HG03103 (cell line): Measurements from ENCODE around the gene TMEM14C.
"Not testable (repeated sequence)": the region's sequence is repeated elsewhere in the genome, so short reads cannot be mapped to it uniquely, and the experiment has no call there.

Experiments used
- ATAC-seq: cut with Tn5 transposase; IDR thresholded peaks from one replicate; pipeline ENCODE4 v1.9.1; 2021; ENCODE audit warnings: low read depth; ENCODE audit not compliant: unreplicated experiment

Gene TMEM14C

DNA sequence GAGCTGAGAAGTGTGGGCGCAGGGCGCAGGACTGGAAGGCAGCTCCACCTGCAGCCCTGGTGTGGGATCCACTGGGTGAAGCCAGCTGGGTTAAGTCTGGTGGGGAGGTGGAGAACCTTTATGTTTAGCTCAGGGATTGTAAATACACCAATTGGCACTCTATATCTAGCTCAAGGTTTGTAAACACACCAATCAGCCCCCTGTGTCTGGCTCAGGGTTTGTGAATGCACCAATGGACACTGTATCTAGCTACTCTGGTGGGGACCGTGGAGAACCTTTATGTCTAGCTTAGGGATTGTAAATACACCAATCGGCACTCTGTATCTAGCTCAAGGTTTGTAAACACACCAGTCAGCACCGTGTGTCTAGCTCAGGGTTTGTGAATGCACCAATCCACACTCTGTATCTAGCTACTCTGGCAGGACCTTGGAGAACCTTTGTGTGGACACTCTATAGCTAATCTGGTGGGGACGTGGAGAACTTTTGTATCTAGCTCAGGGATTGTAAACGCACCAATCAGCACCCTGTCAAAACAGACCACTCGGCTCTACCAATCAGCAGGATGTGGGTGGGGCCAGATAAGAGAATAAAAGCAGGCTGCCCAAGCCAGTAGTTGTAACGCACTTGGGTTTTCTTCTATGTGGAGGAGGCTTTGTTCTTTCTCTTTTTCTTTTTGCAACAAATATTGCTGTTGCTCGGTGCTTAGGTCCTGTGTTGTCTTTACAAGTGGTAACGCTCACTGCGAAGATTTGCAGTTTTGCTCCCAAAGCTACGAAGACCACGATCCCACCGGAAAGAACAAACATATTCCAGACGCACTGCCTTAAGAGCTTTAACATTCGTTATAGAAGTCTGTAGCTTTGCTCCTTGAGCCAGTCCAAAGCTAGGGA is 1.7 kb upstream of the TMEM14C start:
- ATAC-seq = not testable (repeated sequence)

DNA sequence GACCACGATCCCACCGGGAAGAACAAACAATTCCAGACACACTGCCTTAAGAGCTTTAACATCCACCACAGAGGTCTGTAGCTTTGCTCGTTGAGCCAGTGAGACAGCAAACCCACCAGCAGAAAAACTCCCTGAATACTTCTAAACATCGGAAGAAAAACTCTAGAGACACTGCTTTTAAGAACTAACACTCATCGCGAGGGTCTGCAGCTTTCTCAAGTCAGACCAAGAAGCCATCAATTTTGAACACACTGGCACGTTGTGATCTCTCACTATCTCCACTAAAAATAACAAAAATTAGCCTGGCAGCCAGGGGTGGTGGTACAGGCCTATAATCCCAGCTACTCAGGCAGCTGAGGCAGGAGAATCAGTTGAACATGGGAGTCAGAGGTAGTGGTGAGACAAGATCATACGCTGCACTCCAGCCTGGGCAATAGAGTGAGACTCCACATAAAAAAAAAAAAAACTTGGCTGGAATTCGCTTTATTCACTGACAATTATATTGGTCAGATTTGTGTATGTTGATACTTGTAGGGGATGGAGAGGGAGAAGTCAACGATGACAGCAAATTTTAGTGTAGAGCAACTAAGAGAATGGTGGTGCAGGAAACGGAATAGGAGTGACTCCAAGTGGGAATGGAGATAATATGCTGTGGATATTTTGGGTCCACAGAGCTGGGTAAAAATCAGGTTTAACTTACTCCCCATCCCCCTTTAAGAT is 860 bp upstream of the TMEM14C start:
- no peak for ATAC-seq

DNA sequence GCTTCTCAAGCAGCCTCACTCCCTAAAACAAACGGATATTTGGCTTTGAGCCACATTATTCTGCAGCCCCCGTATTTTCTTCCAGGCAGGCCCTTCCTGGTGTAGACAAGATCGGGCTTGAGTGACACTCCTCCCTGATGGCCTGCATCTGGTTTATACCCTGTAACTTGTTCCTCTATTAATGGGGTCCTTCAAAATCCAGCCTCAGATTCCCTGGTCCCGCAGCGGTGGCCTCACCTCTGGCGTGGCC is 375 bp upstream of the TMEM14C start:
- no peak for ATAC-seq

DNA sequence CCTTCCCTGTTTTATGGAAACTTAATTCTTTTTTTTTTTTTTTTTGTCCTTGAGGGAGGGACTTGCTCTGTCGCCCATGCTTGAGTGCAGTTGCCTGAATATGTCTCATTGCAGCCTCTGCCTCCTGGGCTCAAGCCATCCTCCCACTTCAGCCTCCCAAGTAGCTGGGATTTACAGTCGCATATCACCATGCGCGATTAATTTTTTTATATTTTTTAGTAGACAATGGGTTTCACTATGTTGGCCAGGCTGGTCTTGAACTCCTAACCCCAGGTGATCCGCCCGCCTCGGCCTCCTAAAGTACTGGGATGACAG is 654 bp downstream of the TMEM14C start:
- no peak for ATAC-seq

DNA sequence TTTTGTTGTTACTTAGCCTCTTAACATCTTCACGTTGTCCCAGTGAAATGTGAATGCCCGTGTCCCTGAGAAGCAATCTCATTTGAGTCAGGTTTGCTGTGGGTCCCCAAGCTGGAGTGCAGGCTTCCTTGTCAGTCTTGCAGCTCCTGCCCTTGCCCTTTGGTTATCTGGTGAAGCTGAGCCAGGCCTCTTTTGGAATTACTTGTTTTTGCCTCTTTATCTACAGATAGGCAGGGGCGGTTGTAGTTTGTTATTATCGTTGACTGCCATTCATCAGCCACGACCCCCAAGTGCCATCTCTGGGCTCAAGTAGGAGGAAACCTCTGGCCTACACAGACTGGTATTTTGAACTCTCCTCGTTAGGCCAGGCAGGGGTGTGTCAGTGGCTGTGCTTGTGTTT is 2.2 kb downstream of the TMEM14C start:
- ATAC-seq = no peak

DNA sequence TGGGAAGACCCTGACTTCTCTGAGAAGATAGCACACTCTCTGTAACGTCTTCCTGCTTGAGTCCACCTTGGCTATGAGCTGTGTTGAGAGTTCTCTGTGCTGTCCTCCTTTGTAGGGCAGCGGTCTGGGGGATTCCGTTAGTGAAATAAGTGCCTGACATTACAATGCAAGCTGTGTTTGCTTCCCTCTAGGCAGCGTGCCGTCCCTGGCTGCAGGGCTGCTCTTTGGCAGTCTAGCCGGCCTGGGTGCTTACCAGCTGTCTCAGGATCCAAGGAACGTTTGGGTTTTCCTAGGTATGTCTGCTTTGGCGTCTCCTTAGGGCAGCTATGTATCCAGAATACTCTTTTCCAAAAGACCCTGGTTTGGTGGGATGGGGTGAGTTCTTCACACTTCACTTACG is 2.8 kb downstream of the TMEM14C start:
- no peak for ATAC-seq

DNA sequence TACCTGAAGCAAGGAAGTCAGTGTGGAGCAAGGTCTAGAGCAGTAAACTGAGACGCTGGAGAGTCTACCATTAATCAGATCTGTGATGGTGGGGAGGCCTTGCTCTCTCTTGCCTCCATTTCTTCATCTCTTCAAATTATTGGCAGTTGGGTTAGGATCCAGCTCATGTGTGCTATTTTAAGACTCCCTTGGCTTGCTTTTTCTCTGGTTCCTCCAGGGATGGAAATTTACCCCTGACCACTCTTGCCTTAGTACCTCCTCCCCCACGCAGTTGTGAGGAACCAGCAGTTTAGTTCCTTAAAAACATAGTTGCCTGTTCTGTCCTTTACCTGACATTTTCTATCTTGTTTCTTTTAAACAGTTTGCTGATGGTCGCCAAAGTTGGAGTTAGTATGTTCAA is 7.4 kb downstream of the TMEM14C start:
- ATAC-seq = no peak

DNA sequence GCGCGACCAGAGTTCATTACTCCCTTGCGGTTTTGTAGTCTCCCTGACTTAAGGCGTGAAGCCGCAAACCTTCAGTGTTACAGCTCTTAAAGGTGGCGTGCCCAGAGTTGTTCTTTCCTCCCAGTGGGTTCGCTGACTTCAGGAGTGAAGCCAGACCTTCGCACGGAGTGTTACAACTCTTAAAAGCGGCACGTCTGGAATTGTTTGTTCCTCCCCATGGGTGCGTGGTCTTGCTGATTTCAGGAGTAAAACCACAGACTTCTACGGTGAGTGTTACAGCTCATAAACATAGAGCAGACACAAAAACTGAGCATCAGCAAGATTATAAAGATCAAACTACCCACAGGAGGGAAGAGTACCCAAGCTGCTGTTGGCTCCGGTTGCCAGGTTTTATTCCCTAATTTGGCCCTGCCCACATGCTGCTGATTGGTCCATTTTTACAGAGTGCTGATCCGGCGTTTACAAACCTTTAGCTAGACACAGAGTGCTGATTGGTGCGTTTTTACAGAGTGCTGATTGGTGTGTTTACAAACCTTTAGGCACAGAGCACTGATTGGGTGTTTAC is 10.4 kb downstream of the TMEM14C start:
- ATAC-seq = no peak

DNA sequence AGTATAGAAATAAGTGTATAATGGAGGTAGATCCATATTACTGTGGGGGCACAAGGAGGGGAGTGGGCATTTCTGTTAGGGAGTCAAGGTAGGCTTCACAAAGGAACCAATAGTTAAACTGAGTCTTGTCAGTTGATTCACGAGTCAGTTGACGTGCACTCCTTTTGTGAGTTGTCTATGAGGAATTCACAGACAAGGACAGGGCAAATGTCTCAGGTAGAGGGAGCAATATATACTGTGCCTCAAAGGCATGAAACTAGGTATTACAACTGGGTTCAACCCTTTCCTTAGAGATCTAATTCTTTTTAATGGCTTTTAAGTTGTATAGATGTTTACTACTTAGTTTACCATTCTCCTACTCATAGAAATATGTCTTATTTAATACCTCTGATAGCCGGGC is 11.0 kb downstream of the TMEM14C start:
- no peak for ATAC-seq

DNA sequence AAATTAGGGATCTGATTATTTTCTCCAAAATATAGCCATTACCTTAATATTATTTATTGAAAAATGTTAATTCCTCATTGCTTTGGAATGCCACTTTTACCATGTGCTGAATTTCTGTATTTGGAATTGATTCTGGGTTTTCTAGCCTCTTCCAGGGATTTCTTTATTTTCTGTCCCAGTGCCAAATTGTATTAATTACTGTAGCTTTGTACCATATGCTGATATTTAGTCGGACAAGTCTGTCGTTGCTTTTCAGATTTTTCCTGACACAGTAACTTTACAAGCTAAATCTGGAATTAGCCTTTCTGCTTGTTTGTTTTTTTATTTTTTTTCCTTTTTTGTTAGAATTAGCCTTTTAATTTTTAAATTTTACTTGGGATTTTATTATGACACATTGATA is 13.9 kb downstream of the TMEM14C start:
- ATAC-seq = no peak

DNA sequence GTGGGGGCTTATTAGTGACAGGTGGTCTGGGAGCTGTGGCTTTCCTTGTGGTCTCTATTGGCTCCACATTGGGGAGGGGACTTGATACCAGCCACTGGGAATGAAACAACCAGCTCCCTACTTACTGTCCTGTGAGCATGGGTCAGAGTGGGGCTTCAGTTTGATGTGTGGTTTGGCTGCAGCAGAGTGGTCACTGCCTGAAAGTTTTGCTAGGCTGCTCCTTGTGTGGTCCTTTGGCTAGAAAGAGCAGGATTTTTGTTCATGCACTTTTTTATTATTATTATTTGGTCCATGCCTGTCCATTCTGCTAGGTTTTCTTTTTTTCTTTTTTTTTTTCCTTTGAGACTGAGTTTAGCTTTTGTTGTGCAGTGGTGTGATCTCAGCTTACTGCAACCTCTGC is 17.2 kb downstream of the TMEM14C start:
- ATAC-seq = no peak

DNA sequence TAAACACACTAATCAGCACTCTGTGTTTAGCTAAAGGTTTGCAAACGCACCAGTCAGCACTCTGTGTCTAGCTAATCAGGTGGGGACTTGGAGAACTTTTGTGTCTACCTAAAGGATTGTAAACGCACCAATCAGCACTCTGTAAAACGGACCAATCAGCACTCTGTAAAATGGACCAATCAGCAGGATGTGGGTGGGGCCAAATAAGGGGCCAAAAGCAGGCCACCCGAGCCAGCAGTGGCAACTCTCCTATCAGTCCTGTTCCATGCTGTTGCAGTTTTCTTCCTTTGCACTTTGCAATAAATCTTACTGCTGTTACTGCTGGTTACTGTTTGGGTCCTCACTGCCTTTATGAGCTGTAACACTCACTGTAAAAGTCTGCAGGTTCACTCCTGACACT is 18.8 kb downstream of the TMEM14C start:
- not testable (repeated sequence) for ATAC-seq

DNA sequence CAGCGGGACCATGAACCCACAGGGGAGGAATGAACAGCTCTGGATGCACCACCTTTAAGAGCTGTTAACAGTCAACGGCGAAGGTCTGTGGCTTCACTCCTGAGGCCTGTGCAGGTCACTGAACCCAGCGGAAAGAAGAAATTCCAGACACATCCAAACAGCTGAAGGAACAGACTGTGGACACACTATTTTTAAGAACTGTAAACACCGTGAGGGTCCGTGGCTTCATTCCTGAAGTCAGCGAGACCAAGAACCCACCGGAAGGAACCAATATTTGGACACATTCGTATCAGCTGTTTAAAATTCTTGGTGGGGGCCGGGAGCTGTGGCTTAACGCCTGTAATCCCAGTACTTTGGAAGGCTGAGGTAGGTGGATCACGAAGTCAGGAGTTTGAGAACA is 19.4 kb downstream of the TMEM14C start:
- no peak for ATAC-seq

DNA sequence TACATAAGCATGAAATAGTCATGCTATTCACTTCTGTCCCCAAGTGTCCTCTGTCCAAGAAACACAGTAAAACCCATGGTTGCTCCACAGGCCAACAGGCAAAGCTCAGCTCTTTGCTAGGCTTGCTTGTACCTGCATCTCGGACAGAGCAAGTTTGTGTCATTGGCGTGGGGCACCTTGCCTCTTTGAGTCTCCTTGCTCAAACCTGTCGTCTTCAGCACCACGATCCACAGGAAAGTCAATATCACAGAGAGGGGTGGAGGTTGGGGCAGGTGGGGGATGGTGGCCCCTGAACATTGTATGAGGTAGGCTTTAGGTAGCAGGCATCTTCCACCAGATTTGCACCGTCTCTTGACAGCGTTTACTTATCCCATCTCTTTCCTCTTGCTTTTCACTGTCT is 20.6 kb downstream of the TMEM14C start:
- no peak for ATAC-seq

DNA sequence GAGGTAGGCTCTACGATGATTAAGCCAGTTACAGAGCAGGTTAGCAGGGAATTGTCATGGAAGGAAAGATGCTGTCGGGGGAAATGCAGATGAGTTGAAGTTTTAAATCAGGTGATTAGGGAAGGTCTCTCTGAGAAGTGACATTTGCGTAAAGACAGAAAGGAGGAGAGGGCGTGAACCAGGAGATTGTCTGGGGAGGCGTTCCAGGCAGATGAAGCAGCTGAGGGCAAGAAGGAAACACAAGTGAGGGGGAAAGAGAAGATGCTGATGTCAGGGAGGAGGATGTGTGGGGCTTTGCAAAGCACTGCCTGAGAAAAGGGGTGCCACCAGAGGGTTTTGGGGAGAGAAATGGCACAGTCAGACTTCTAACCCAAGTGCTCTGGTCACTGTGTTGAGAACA is 22.2 kb downstream of the TMEM14C start:
- no peak for ATAC-seq

DNA sequence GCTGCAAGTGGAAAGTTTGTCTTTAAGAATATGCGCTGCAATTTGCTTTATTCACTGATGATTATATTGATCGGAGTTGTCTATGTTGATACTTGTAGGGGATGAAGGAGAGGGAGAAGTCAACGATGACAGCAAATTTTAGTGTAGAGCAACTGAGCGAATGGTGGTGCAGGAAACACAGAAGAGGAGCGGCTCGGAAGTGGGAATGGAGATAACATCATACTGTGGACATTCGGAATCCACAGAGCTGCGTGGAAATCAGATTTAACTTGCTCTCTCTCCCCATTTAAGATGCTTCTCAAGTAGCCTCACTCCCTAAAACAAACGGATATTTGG is 24.0 kb downstream of the TMEM14C start:
- ATAC-seq = no peak

DNA sequence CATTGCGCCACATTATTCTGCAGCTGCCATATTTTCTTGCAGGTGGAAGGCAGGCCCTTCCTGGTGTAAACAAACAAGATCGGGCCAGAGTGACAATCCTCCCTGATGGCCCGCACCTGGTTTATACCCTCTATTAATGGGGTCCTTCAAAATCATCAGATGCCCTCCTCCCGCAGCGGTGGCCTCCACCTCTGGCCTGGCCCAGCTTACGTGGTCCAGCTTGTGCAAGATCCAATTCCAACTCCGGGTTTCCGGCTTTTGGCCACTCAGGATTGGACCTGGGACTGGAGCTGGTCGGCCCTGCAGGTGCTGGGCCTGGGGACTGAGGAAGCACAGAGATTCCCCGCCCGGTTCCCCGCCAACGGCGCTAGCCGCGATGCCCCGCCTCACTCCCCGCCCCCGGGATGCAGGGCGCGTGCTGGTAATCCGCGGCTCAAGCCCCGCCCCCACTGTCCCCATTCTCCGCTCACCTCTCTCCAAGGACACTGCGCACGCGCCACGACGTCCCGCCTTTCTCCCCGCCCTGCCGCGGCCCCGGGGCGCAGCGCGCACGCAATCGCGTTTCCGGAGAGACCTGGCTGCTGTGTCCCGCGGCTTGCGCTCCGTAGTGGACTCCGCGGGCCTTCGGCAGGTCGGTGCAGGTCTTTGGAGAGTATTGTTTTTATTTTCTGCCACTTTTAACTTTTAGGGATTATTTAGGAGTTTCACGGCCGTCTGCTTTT is 24.5 kb downstream of the TMEM14C start, which contains the start of gene TMEM14B:
Gene TMEM14B, plus strand, starts transcription at position 555 of the 722 bp plus-strand sequence. CDS start 1,441 bp downstream, outside the sequence.
- peak; percentile 97 for ATAC-seq

DNA sequence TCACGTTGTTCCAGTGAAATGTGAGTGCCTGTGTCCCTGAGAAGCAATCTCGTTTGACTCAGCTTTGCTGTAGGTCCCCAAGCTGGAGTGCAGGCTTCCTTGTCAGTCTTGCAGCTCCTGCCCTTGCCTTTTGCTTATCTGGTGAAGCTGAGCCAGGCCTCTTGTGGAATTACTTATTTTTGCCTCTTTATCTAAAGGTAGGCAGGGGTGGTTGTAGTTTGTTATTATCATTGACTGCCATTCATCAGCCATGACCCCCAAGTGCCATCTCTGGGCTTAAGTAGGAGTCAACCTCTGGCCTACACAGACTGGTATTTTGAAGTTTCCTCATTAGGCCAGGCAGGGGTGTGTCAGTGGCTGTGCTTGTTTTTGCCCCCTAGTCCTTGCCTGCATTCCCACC is 26.9 kb downstream of the TMEM14C start:
- ATAC-seq = no peak

DNA sequence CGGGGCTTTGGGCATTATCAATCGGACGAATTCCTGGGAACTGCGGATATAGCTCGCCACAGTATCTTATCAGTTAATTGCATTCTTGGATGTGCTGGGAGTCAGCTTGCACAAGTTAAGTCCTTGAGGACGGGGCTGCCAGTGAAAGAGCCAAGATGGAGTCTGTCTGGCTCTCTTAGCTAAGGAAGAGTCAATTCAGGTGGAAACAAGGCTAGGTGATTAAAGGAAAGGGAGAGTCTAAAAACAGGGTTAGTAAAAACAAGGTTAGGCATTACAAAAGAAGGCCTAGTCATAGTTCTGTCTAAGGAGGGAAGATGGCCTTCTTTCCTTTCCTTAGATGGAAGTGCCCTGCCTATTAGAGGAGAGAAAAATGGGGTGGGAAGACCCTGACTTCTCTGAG is 27.7 kb downstream of the TMEM14C start:
- ATAC-seq = not testable (repeated sequence)

DNA sequence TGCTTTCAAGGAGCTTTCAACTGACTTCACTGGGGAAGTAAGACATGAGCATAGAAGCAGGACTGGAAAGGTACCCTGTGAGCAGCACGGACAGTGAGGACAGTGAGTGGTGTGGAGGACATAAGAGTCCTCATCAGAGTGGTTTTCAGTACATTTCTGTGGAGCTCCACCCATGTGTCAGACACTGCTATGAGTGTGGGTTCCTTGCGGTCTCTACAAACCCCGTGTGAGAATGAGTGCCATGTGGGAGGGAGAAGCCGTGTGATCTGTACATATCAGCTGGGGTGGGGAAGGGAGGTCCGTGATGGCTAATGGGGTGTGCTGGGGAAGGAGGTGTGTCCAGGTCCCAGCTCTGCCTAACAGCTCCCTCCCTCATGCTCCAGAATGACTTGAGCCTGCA is 28.9 kb downstream of the TMEM14C start:
- ATAC-seq = not testable (repeated sequence)

DNA sequence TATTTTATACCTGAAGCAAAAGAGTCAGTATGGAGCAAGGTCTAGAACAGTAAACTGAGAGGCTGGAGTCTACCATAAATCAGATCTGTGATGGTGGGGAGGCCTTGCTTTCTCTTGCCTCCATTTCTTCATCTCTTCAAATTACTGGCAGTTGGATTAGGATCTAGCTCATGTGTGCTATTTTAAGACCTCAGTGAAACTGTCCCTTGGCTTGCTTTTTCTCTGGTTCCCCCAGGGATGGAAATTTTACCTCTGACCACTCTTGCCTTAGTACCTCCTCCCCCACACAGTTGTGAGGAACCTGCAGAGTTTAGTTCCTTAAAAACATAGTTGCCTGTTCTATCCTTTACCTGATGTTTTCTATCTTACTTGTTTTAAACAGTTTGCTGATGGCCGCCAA is 33.2 kb downstream of the TMEM14C start:
- ATAC-seq = no peak
